ENCODE measurements around the gene RNU6-9. TPM values are rescaled to one million over a fixed set of nuclear protein-coding genes. Genes with fewer than 3 reads are reported as not detected.
"Not testable (repeated sequence)": the region's sequence is repeated elsewhere in the genome, so short reads cannot be mapped to it uniquely, and the experiment has no call there.

RNU6-9 gene
- total RNA-seq, 2 experiments from 2014 or later, result not detected

GRCh38 chr19:853614-854220 lies 39.6 kb upstream of the RNU6-9 start:
- H3K4me1 Mint-ChIP-seq (ENCODE audit: low read depth); intact Hi-C loops (cut with micrococcal nuclease); CTCF ChIA-PET; H3K4me3 Mint-ChIP-seq; DNase-seq; H3K36me3 Mint-ChIP-seq (ENCODE audit: low read depth); H3K9me3 Mint-ChIP-seq; H3K27ac Mint-ChIP-seq: not testable (repeated sequence)
- H3K27me3 Mint-ChIP-seq (ENCODE audit: low read depth), result peaks cover 16% of the 10 kb centered on the region

- Mint-ChIP-seq H3K4me1 (ENCODE audit: low read depth) (no peaks in the 10 kb centered on the region), H3K27me3 (ENCODE audit: low read depth) (peaks cover 13% of the 10 kb centered on the region), H3K9me3 (no peaks in the 10 kb centered on the region), H3K27ac (no peak overlapping the region), H3K4me3 (no peak overlapping the region), H3K36me3 (ENCODE audit: low read depth) (no peaks in the 10 kb centered on the region)
- intact Hi-C loops (cut with micrococcal nuclease), result no loop called here
- CTCF ChIA-PET, result interaction anchor here (0.7 kb wide), 1 partner anchor 117 kb away, joined by 3 read pairs; no protein-coding TSS in a partner anchor
- no peak for DNase-seq
Measured at GRCh38 chr19:854549-854948, 38.7 kb upstream of the RNU6-9 start.

- no peak overlapping the region for H3K27ac Mint-ChIP-seq
- DNase-seq, result no peak
- H3K36me3 Mint-ChIP-seq (ENCODE audit: low read depth), result no peaks in the 10 kb centered on the region
- no peaks in the 10 kb centered on the region for H3K9me3 Mint-ChIP-seq
- CTCF ChIA-PET, result no interaction called here
- intact Hi-C loops (cut with micrococcal nuclease), result no loop called here
- H3K27me3 Mint-ChIP-seq (ENCODE audit: low read depth), result peaks cover 7% of the 10 kb centered on the region
- H3K4me3 Mint-ChIP-seq, result no peak overlapping the region
- no peaks in the 10 kb centered on the region for H3K4me1 Mint-ChIP-seq (ENCODE audit: low read depth)
Measured at GRCh38 chr19:855142-855541, 38.1 kb upstream of the RNU6-9 start.

GRCh38 chr19:855566-856120 lies 37.6 kb upstream of the RNU6-9 start:
- H3K27ac Mint-ChIP-seq, result no peak overlapping the region
- peaks cover 6% of the 10 kb centered on the region for H3K27me3 Mint-ChIP-seq (ENCODE audit: low read depth)
- intact Hi-C loops (cut with micrococcal nuclease), result no loop called here
- DNase-seq, result no peak
- no peaks in the 10 kb centered on the region for H3K36me3 Mint-ChIP-seq (ENCODE audit: low read depth)
- H3K9me3 Mint-ChIP-seq, result no peaks in the 10 kb centered on the region
- H3K4me3 Mint-ChIP-seq, result no peak overlapping the region
- H3K4me1 Mint-ChIP-seq (ENCODE audit: low read depth), result no peaks in the 10 kb centered on the region
- CTCF ChIA-PET, result interaction anchor here (0.9 to 1.1 kb wide), 2 partner anchors 9 to 141 kb away, joined by 3 read pairs; no protein-coding TSS in a partner anchor

GRCh38 chr19:858284-858683 lies 35.0 kb upstream of the RNU6-9 start:
- CTCF ChIA-PET, result interaction anchor here (0.6 to 1.5 kb wide), 2 partner anchors 24 to 85 kb away, joined by 3 to 4 read pairs; no protein-coding TSS in a partner anchor
- no peak overlapping the region for H3K4me3 Mint-ChIP-seq
- intact Hi-C loops (cut with micrococcal nuclease), result no loop called here
- H3K36me3 Mint-ChIP-seq (ENCODE audit: low read depth), result no peaks in the 10 kb centered on the region
- no peak for DNase-seq
- H3K27ac Mint-ChIP-seq, result no peak overlapping the region
- no peaks in the 10 kb centered on the region for H3K9me3 Mint-ChIP-seq
- H3K4me1 Mint-ChIP-seq (ENCODE audit: low read depth), result peaks cover 6% of the 10 kb centered on the region
- H3K27me3 Mint-ChIP-seq (ENCODE audit: low read depth), result peaks cover 3% of the 10 kb centered on the region

GRCh38 chr19:858868-859843 lies 34.1 kb upstream of the RNU6-9 start, which contains the start of gene CFD:
Gene CFD, plus strand, starts transcription at chr19:859664. Its CDS starts 26 bp downstream, at chr19:859690.
- Mint-ChIP-seq H3K27me3 (ENCODE audit: low read depth) (peaks cover 6% of the 10 kb centered on the region), H3K27ac (no peak within 1 kb of the TSS), H3K4me1 (ENCODE audit: low read depth) (peaks cover 13% of the 10 kb centered on the region), H3K9me3 (no peaks in the 10 kb centered on the region), H3K4me3 (peak within 1 kb of the TSS; percentile 27), H3K36me3 (ENCODE audit: low read depth) (no peaks in the 10 kb centered on the region)
- no peak for DNase-seq
- intact Hi-C loops (cut with micrococcal nuclease), result no loop called here
- CTCF ChIA-PET, result interaction anchor here (0.6 to 1.5 kb wide), 2 partner anchors 24 to 86 kb away, joined by 3 to 4 read pairs; no protein-coding TSS in a partner anchor

GRCh38 chr19:861141-861755 lies 32.0 kb upstream of the RNU6-9 start:
- H3K36me3 Mint-ChIP-seq (ENCODE audit: low read depth), result no peaks in the 10 kb centered on the region
- peaks cover 6% of the 10 kb centered on the region for H3K27me3 Mint-ChIP-seq (ENCODE audit: low read depth)
- H3K4me1 Mint-ChIP-seq (ENCODE audit: low read depth), result peaks cover 13% of the 10 kb centered on the region
- H3K9me3 Mint-ChIP-seq, result no peaks in the 10 kb centered on the region
- intact Hi-C loops (cut with micrococcal nuclease), result no loop called here
- H3K4me3 Mint-ChIP-seq, result no peak overlapping the region
- DNase-seq, result no peak
- no peak overlapping the region for H3K27ac Mint-ChIP-seq
- CTCF ChIA-PET, result no interaction called here

GRCh38 chr19:861756-862580 lies 31.3 kb upstream of the RNU6-9 start:
- CTCF ChIA-PET, result interaction anchor here (2.5 to 3.6 kb wide), 2 partner anchors 53 to 58 kb away, joined by 21 to 23 read pairs; partner anchors contain the start of gene KISS1R
- Mint-ChIP-seq H3K27me3 (ENCODE audit: low read depth) (peaks cover 6% of the 10 kb centered on the region), H3K36me3 (ENCODE audit: low read depth) (no peaks in the 10 kb centered on the region), H3K9me3 (no peaks in the 10 kb centered on the region), H3K4me3 (peak overlapping the region; percentile 51), H3K27ac (no peak overlapping the region), H3K4me1 (ENCODE audit: low read depth) (peaks cover 13% of the 10 kb centered on the region)
- DNase-seq, result peak; percentile 74
- intact Hi-C loops (cut with micrococcal nuclease), result loop anchor here (1.0 to 2.0 kb wide), 3 partner anchors 65 to 123 kb away; partner anchors contain the start of genes PTBP1 and WDR18

GRCh38 chr19:862581-863314 lies 30.5 kb upstream of the RNU6-9 start:
- H3K4me3 Mint-ChIP-seq, result peak overlapping the region; percentile 51
- intact Hi-C loops (cut with micrococcal nuclease), result loop anchor here (1.0 to 2.0 kb wide), 4 partner anchors 55 to 122 kb away; partner anchors contain the start of genes KISS1R, PTBP1 and WDR18
- no peak overlapping the region for H3K27ac Mint-ChIP-seq

GRCh38 chr19:863315-863620 lies 30.0 kb upstream of the RNU6-9 start:
- peaks cover 13% of the 10 kb centered on the region for H3K4me1 Mint-ChIP-seq (ENCODE audit: low read depth)
- H3K9me3 Mint-ChIP-seq, result no peaks in the 10 kb centered on the region
- DNase-seq, result no peak
- H3K4me3 Mint-ChIP-seq, result no peak overlapping the region
- peaks cover 6% of the 10 kb centered on the region for H3K27me3 Mint-ChIP-seq (ENCODE audit: low read depth)
- intact Hi-C loops (cut with micrococcal nuclease), result loop anchor here (1.0 to 2.0 kb wide), 3 partner anchors 54 to 122 kb away; partner anchors contain the start of genes KISS1R, PTBP1 and WDR18
- H3K27ac Mint-ChIP-seq, result no peak overlapping the region
- H3K36me3 Mint-ChIP-seq (ENCODE audit: low read depth), result peaks cover 3% of the 10 kb centered on the region
- CTCF ChIA-PET, result interaction anchor here (0.6 to 3.6 kb wide), 15 partner anchors 11 to 205 kb away, joined by 3 to 23 read pairs (median 5); partner anchors contain the start of genes KISS1R, MED16, RNU6-9 and WDR18

More at GRCh38 chr19:862581-863314, 30.5 kb upstream of the RNU6-9 start:
- CTCF ChIA-PET, result interaction anchor here (0.7 to 3.6 kb wide), 9 partner anchors 30 to 206 kb away, joined by 3 to 23 read pairs (median 5); partner anchors contain the start of genes KISS1R, MED16 and RNU6-9
- peaks cover 6% of the 10 kb centered on the region for H3K27me3 Mint-ChIP-seq (ENCODE audit: low read depth)
- H3K36me3 Mint-ChIP-seq (ENCODE audit: low read depth), result peaks cover 3% of the 10 kb centered on the region
- peaks cover 13% of the 10 kb centered on the region for H3K4me1 Mint-ChIP-seq (ENCODE audit: low read depth)
- DNase-seq, result peak; percentile 85
- no peaks in the 10 kb centered on the region for H3K9me3 Mint-ChIP-seq

All from activated naive CD4-positive, alpha-beta T cell treated with anti-CD3 and anti-CD28 coated beads for 36 hours (primary cell).